D721Med (cell line): ENCODE measurements around the gene ZIC1.

Experiments
- DNase-seq: peaks from one replicate; pipeline ENCODE4 v3.0.0; 2011; ENCODE audit warnings: low spot score; ENCODE audit not compliant: insufficient read length
- FAIRE-seq: peaks from 2 replicates; lab custom pipeline; 2011; peaks lifted over from hg19 to GRCh38; lab: Jason Lieb, UNC
- CTCF ChIP-seq: IDR thresholded peaks from 2 replicates; pipeline ENCODE4 v1.5.1; 2012; ENCODE audit warnings: mild to moderate bottlenecking, control low read depth; ENCODE audit not compliant: insufficient read depth; ENCODE audit errors: missing control alignments

ZIC1 gene

GRCh38 chr3:147365196-147366115, 43.7 kb upstream of the ZIC1 start:
- no peak for DNase-seq
- FAIRE-seq: no peak
- no peak for TF ChIP-seq CTCF

- no peak for FAIRE-seq
- no peak for TF ChIP-seq CTCF
- no peak for DNase-seq
These were observed 41.5 kb upstream of the ZIC1 start for GRCh38 chr3:147367676-147368075.

GRCh38 chr3:147368151-147368550, 41.0 kb upstream of the ZIC1 start:
- FAIRE-seq: no peak

GRCh38 chr3:147368561-147369221, 40.5 kb upstream of the ZIC1 start:
- TF ChIP-seq CTCF: no peak
- no peak for FAIRE-seq
- DNase-seq: no peak

More at GRCh38 chr3:147368151-147368550, 41.0 kb upstream of the ZIC1 start:
- no peak for DNase-seq
- no peak for TF ChIP-seq CTCF

- FAIRE-seq: no peak
- TF ChIP-seq CTCF: no peak
- no peak for DNase-seq
These were observed 39.9 kb upstream of the ZIC1 start for GRCh38 chr3:147369231-147369630.

- no peak for TF ChIP-seq CTCF
- no peak for FAIRE-seq
- no peak for DNase-seq
These were observed 39.5 kb upstream of the ZIC1 start for GRCh38 chr3:147369661-147370123.

- DNase-seq (no peak), FAIRE-seq (no peak)
- TF ChIP-seq CTCF: no peak
These were observed 38.8 kb upstream of the ZIC1 start for GRCh38 chr3:147370349-147370748.
